K562 (cell line): Measurements from ENCODE around the gene MAN1A1. TPM values are rescaled to one million over a fixed set of nuclear protein-coding genes. Genes with fewer than 3 reads are reported as not detected.
A peak's percentile ranks its signal among the peaks of the same experiment; 100 is the strongest.

Experiments
- CBX3 ChIP-seq, 2 experiments: IDR thresholded peaks; 1 replicate in 1 of 2; 2 replicates in 1 of 2; pipeline ENCODE4 v1.6.1; 2012; ENCODE audit warnings: inconsistent platforms in 2 of 2, low read length in 2 of 2, borderline replicate concordance in 1 of 2, control low read depth in 1 of 2
- CHD2 ChIP-seq: IDR thresholded peaks from 2 replicates; pipeline ENCODE4 v1.6.1; 2011; ENCODE audit warnings: low read depth, low read length
- ELK3 ChIP-seq: fragments of 450-650 bp; formaldehyde crosslinking; IDR thresholded peaks from 2 replicates; pipeline ENCODE4 v1.4.0; 2020; ENCODE audit warnings: mild to moderate bottlenecking
- GATAD2A ChIP-seq: fragments of 450-650 bp; IDR thresholded peaks from 2 replicates; pipeline ENCODE4 v1.6.1; 2017
- HBP1 ChIP-seq: fragments of 450-650 bp; formaldehyde crosslinking; IDR thresholded peaks from 2 replicates; pipeline ENCODE4 v1.4.0; 2022; ENCODE audit warnings: missing genetic modification characterization
- HMG20A ChIP-seq: fragments of 450-650 bp; formaldehyde crosslinking; conservative IDR thresholded peaks from 2 replicates; pipeline ENCODE4 v1.4.0; 2020; ENCODE audit warnings: mild to moderate bottlenecking, mixed read lengths
- KLF1 ChIP-seq: fragments of 450-650 bp; IDR thresholded peaks from 2 replicates; pipeline ENCODE4 v1.6.1; 2016; ENCODE audit warnings: missing genetic modification characterization, missing compliant biosample characterization
- NR3C1 ChIP-seq: sonication (generic); formaldehyde crosslinking; IDR thresholded peaks from 2 replicates; pipeline ENCODE4 v1.8.1; 2022; ENCODE audit warnings: missing genetic modification reagents
- PATZ1 ChIP-seq: fragments of 250-450 bp; sonication (Bioruptor Pico); IDR thresholded peaks from 2 replicates; pipeline ENCODE4 v1.5.0; 2020; ENCODE audit warnings: mild to moderate bottlenecking, borderline replicate concordance
- ZNF384 ChIP-seq: IDR thresholded peaks from 2 replicates; pipeline ENCODE4 v1.6.1; 2012; ENCODE audit warnings: low read depth, low read length, improper control_type of control experiment
- ZNF592 ChIP-seq: fragments of 450-650 bp; IDR thresholded peaks from 2 replicates; pipeline ENCODE4 v1.6.1; 2017; ENCODE audit warnings: antibody characterized with exemption, mild to moderate bottlenecking
- ZNF699 ChIP-seq: fragments of 250-450 bp; sonication (Bioruptor Pico); IDR thresholded peaks from 2 replicates; pipeline ENCODE4 v1.8.0; 2021; ENCODE audit warnings: mild to moderate bottlenecking, moderate library complexity; ENCODE audit not compliant: insufficient replicate concordance
- ZNF830 ChIP-seq: fragments of 250-450 bp; sonication (Bioruptor Pico); IDR thresholded peaks from 2 replicates; pipeline ENCODE4 v1.5.0; 2021; ENCODE audit warnings: mild to moderate bottlenecking
- polyA plus RNA-seq, 8 experiments: library from polyadenylated mRNA; depleted of rRNA in 4 of 8; stranded (reverse) in 5 of 8; unstranded in 3 of 8; fragments of >200 nt; fragmentation: Nextera tagmentation in 2 of 8; fragmentation: Illumina TruSeq in 1 of 8; extraction: Ambion mirVana in 2 of 8; extraction: Trizol in 1 of 8; gene quantifications; 2 replicates each; pipeline versions ENCODE4 v1.2.1 to v1.2.3, GENCODE V29; 2011 to 2014; ENCODE audit warnings: inconsistent platforms in 1 of 8, missing spikeins in 1 of 8
- total RNA-seq, 7 experiments: library from RNA; depleted of rRNA in 6 of 7; stranded (reverse); fragments of >200 nt in 6 of 7; fragmentation: Illumina TruSeq in 2 of 7; extraction: Trizol in 2 of 7; gene quantifications; 2 replicates each; pipeline versions ENCODE4 v1.2.1 to v1.2.3, GENCODE V29; 2011 to 2021; ENCODE audit warnings: low replicate concordance in 1 of 7
- TF ChIP-seq, protein P1 (sequence below): fragments of 200-400 bp; formaldehyde crosslinking; IDR thresholded peaks from 2 replicates; pipeline ENCODE4 v1.6.1; 2017; ENCODE audit warnings: mild to moderate bottlenecking, low read depth, low read length, moderate library complexity

The MAN1A1 gene
- total and polyA plus RNA-seq, 9 of the 15 experiments (the other 6 are each of a cell fraction or from before 2014, with no cell fraction given): 24.5 to 78.4 (median 59.7) TPM

- no peak for TF ChIP-seq PATZ1 (CRISPR knock-in tag)
- TF ChIP-seq HMG20A (CRISPR knock-in tag): no peak
- TF ChIP-seq, protein P1, sequence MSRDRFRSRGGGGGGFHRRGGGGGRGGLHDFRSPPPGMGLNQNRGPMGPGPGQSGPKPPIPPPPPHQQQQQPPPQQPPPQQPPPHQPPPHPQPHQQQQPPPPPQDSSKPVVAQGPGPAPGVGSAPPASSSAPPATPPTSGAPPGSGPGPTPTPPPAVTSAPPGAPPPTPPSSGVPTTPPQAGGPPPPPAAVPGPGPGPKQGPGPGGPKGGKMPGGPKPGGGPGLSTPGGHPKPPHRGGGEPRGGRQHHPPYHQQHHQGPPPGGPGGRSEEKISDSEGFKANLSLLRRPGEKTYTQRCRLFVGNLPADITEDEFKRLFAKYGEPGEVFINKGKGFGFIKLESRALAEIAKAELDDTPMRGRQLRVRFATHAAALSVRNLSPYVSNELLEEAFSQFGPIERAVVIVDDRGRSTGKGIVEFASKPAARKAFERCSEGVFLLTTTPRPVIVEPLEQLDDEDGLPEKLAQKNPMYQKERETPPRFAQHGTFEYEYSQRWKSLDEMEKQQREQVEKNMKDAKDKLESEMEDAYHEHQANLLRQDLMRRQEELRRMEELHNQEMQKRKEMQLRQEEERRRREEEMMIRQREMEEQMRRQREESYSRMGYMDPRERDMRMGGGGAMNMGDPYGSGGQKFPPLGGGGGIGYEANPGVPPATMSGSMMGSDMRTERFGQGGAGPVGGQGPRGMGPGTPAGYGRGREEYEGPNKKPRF: no peak
- no peak for TF ChIP-seq HBP1
- no peak; the same call in 1 of the 2 replicates for TF ChIP-seq ZNF384
- TF ChIP-seq NR3C1 (CRISPR knock-in tag): no peak
- no peak for TF ChIP-seq ELK3 (CRISPR knock-in tag)
- TF ChIP-seq ZNF592: peak; percentile 93
- TF ChIP-seq KLF1 (tag): no peak
- peak in 1 of 2 experiments; percentile 84; a peak in 2 of 3 replicates for TF ChIP-seq CBX3 (IDR thresholded peaks at IDR 0.05; ENCODE audit: borderline replicate concordance in 1 of 2, low read length in 2 of 2)
- peak; percentile 40; the same call in 1 of the 2 replicates for TF ChIP-seq CHD2
- no peak for TF ChIP-seq GATAD2A
- no peak for TF ChIP-seq ZNF830 (CRISPR knock-in tag)
- TF ChIP-seq ZNF699 (CRISPR knock-in tag): no peak
Observed at GRCh38 chr6:119147101-119148053, 202.2 kb downstream of the MAN1A1 start (continued).
